Upper lobe of right lung (tissue), 1 donor: ENCODE measurements around the gene ZNF521. TPM values are rescaled to one million over a fixed set of nuclear protein-coding genes. Genes with fewer than 3 reads are reported as not detected.

Source experiments
- ATAC-seq: fragments of 200-7000 bp; cut with Tn5 transposase; one replicate; pipeline ENCODE4 v1.9.1; 2020; ENCODE audit warnings: mild to moderate bottlenecking, moderate library complexity
- DNase-seq: peaks from one replicate; pipeline ENCODE4 v3.0.0-alpha.2; 2020
- H3K27ac ChIP-seq: fragments of 200-600 bp; one replicate; pipeline ENCODE4 v1.8.0; 2022
- H3K27me3 ChIP-seq: fragments of 200-600 bp; one replicate; pipeline ENCODE4 v1.8.0; 2022; ENCODE audit warnings: mild to moderate bottlenecking
- H3K36me3 ChIP-seq: fragments of 200-600 bp; one replicate; pipeline ENCODE4 v1.8.0; 2022
- H3K4me1 ChIP-seq: fragments of 200-600 bp; one replicate; pipeline ENCODE4 v1.8.0; 2022
- H3K4me3 ChIP-seq: fragments of 200-600 bp; one replicate; pipeline ENCODE4 v1.8.0; 2022; ENCODE audit warnings: mild to moderate bottlenecking
- H3K9me3 ChIP-seq: fragments of 200-600 bp; one replicate; pipeline ENCODE4 v1.8.0; 2022
- CTCF ChIP-seq: fragments of 200-600 bp; IDR thresholded peaks from one replicate; pipeline ENCODE4 v1.8.0; 2022; ENCODE audit warnings: antibody characterized with exemption
- intact Hi-C: fragments of 100-400 bp; cut with DNase I; formaldehyde crosslinking; loops from one replicate; pipeline ENCODE4 v1.11.0; 2022
- total RNA-seq: library from RNA; stranded (reverse); fragmentation: NEBNext Ultra II Directional; extraction: Animal tissue kit (Norgen Biotek cat#: 25700); gene quantifications from one replicate; pipeline ENCODE4 v1.2.1, GENCODE V29; 2021
- donor health status: DM: no; HTN: yes; CAD: no; lungs with severe emphysema.

The ZNF521 gene
- total RNA-seq, 1 donor from 2014 or later: 25.0 TPM

GRCh38 chr18:25102662-25103061 lies 249.3 kb downstream of the ZNF521 start:
- H3K27ac ChIP-seq: no peak overlapping the region
- no peak for TF ChIP-seq CTCF
- peaks cover 7% of the 10 kb centered on the region for H3K4me1 ChIP-seq
- H3K36me3 ChIP-seq: no peaks in the 10 kb centered on the region
- no peak for ATAC-seq
- no peak overlapping the region for H3K4me3 ChIP-seq
- no peaks in the 10 kb centered on the region for H3K27me3 ChIP-seq
- intact Hi-C loops: no loop called here
- no peaks in the 10 kb centered on the region for H3K9me3 ChIP-seq
- no peak for DNase-seq

- TF ChIP-seq CTCF: no peak
- H3K27ac ChIP-seq: no peak overlapping the region
- ATAC-seq (no peak), DNase-seq (no peak)
- peaks cover 7% of the 10 kb centered on the region for H3K4me1 ChIP-seq
- H3K9me3 ChIP-seq: no peaks in the 10 kb centered on the region
- intact Hi-C loops: no loop called here
- no peaks in the 10 kb centered on the region for H3K36me3 ChIP-seq
- no peaks in the 10 kb centered on the region for H3K27me3 ChIP-seq
- no peak overlapping the region for H3K4me3 ChIP-seq
Measured at GRCh38 chr18:25100418-25100817, 251.5 kb downstream of the ZNF521 start.

GRCh38 chr18:25099895-25100294 lies 252.1 kb downstream of the ZNF521 start:
- DNase-seq (no peak), ATAC-seq (no peak)
- TF ChIP-seq CTCF: no peak
- Histone ChIP-seq H3K27me3 (no peaks in the 10 kb centered on the region), H3K9me3 (no peaks in the 10 kb centered on the region), H3K36me3 (no peaks in the 10 kb centered on the region), H3K4me1 (peaks cover 7% of the 10 kb centered on the region), H3K27ac (no peak overlapping the region), H3K4me3 (no peak overlapping the region)
- intact Hi-C loops: no loop called here

- DNase-seq (no peak), ATAC-seq (peak; percentile 21)
- TF ChIP-seq CTCF: no peak
- H3K9me3 ChIP-seq: no peaks in the 10 kb centered on the region
- H3K27ac ChIP-seq: peak overlapping the region; percentile 26
- no peaks in the 10 kb centered on the region for H3K36me3 ChIP-seq
- H3K27me3 ChIP-seq: no peaks in the 10 kb centered on the region
- peaks cover 7% of the 10 kb centered on the region for H3K4me1 ChIP-seq
- intact Hi-C loops: no loop called here
- H3K4me3 ChIP-seq: no peak overlapping the region
Measured at GRCh38 chr18:25097569-25098056, 254.4 kb downstream of the ZNF521 start.

GRCh38 chr18:25097057-25097456 lies 254.9 kb downstream of the ZNF521 start:
- Histone ChIP-seq H3K27ac (no peak overlapping the region), H3K9me3 (no peaks in the 10 kb centered on the region), H3K36me3 (no peaks in the 10 kb centered on the region), H3K27me3 (no peaks in the 10 kb centered on the region), H3K4me1 (peaks cover 7% of the 10 kb centered on the region), H3K4me3 (no peak overlapping the region)
- intact Hi-C loops: no loop called here
- no peak for DNase-seq
- ATAC-seq: no peak
- no peak for TF ChIP-seq CTCF

GRCh38 chr18:25093141-25093540 lies 258.8 kb downstream of the ZNF521 start:
- Histone ChIP-seq H3K4me3 (no peak overlapping the region), H3K4me1 (no peaks in the 10 kb centered on the region), H3K27me3 (no peaks in the 10 kb centered on the region), H3K27ac (no peak overlapping the region), H3K36me3 (peaks cover 14% of the 10 kb centered on the region), H3K9me3 (no peaks in the 10 kb centered on the region)
- no peak for ATAC-seq
- no peak for DNase-seq
- no peak for TF ChIP-seq CTCF
- intact Hi-C loops: no loop called here
